Rectal smooth muscle tissue (tissue), 1 donor: ENCODE results near the gene NPR3.

Source experiments
- H3K27ac ChIP-seq: one replicate; pipeline ENCODE4 v1.7.0; 2013; ENCODE audit warnings: low read depth, low read length, inconsistent platforms
- H3K27me3 ChIP-seq: one replicate; pipeline ENCODE4 v1.7.0; 2013; ENCODE audit warnings: low read length; ENCODE audit not compliant: control insufficient read depth, insufficient read depth
- H3K36me3 ChIP-seq: one replicate; pipeline ENCODE4 v1.7.0; 2013; ENCODE audit warnings: low read length; ENCODE audit not compliant: control insufficient read depth, insufficient read depth
- H3K4me1 ChIP-seq: one replicate; pipeline ENCODE4 v1.7.0; 2013; ENCODE audit warnings: low read length; ENCODE audit not compliant: control insufficient read depth, insufficient read depth
- H3K4me3 ChIP-seq: one replicate; pipeline ENCODE4 v1.7.0; 2013; ENCODE audit warnings: low read length
- H3K9ac ChIP-seq: one replicate; pipeline ENCODE4 v1.7.0; 2013; ENCODE audit warnings: low read length

The NPR3 gene

GRCh38 chr5:32710550-32711361 lies at the start of gene NPR3:
Gene NPR3 (plus strand): TSS chr5:32711321. CDS start chr5:32711777, 456 bp downstream.
- peak within 1 kb of the TSS; percentile 90 for H3K27ac ChIP-seq
- H3K4me1 ChIP-seq, result no peaks in the 10 kb centered on the region
- H3K4me3 ChIP-seq, result peak within 1 kb of the TSS; percentile 86
- no peaks in the 10 kb centered on the region for H3K36me3 ChIP-seq
- H3K27me3 ChIP-seq, result peaks cover 4% of the 10 kb centered on the region
- H3K9ac ChIP-seq, result peak within 1 kb of the TSS; percentile 36

DNA sequence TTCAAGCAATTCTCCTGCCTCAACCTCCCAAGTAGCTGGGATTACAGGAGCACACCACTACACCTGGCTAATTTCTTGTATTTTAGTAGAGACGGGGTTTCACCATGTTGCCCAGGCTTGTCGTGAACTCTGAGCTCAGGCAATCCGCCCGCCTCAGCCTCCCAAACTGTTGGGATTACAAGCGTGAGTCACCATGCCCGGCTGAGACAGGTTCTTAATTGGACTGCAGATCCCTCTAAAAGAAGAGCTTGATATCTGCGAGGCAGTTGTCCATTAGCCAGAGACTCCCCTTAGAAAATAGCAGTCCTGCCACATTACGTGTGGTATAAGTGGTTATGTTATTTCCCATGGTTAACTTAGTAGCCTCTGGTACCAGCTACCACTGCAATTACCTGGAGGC lies 46.6 kb upstream of the NPR3 start:
- Histone ChIP-seq H3K27ac (no peak overlapping the region), H3K36me3 (no peaks in the 10 kb centered on the region), H3K27me3 (no peaks in the 10 kb centered on the region)

DNA sequence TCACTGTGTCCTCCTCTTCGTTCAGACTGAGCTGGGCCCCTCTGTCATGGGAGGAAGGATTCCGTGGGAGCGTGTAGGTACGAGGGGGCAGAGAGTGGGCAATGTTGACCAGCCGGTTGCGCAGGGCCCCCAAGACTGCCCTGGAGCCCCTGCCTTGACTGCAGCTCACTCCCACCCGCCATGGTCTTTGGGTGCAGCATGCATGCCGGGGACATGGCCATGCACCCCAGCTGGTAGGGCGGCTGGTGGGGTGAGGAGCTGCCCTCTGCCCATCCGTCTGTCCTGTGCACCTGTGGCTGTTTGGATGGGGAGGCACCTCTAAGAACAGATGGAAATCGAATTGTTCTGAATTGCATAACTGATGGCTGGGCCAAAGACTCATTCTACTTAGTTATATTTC lies 42.6 kb upstream of the NPR3 start:
- H3K4me1 ChIP-seq, result no peaks in the 10 kb centered on the region
- no peaks in the 10 kb centered on the region for H3K27me3 ChIP-seq
- no peak overlapping the region for H3K9ac ChIP-seq
- H3K36me3 ChIP-seq, result no peaks in the 10 kb centered on the region
- H3K27ac ChIP-seq, result no peak overlapping the region
- no peak overlapping the region for H3K4me3 ChIP-seq

More for the DNA sequence above, 46.6 kb upstream of the NPR3 start:
- H3K4me3 ChIP-seq, result no peak overlapping the region
- H3K4me1 ChIP-seq, result no peaks in the 10 kb centered on the region
- H3K9ac ChIP-seq, result no peak overlapping the region

GRCh38 chr5:32673272-32673671 lies 37.8 kb upstream of the NPR3 start:
- H3K4me3 ChIP-seq, result no peak overlapping the region
- no peak overlapping the region for H3K27ac ChIP-seq
- no peak overlapping the region for H3K9ac ChIP-seq
- H3K4me1 ChIP-seq, result no peaks in the 10 kb centered on the region
- H3K36me3 ChIP-seq, result no peaks in the 10 kb centered on the region
- H3K27me3 ChIP-seq, result no peaks in the 10 kb centered on the region

GRCh38 chr5:32677023-32677422 lies 34.1 kb upstream of the NPR3 start:
- H3K4me3 ChIP-seq, result no peak overlapping the region
- H3K9ac ChIP-seq, result no peak overlapping the region
- no peak overlapping the region for H3K27ac ChIP-seq
- H3K27me3 ChIP-seq, result no peaks in the 10 kb centered on the region
- no peaks in the 10 kb centered on the region for H3K4me1 ChIP-seq
- H3K36me3 ChIP-seq, result no peaks in the 10 kb centered on the region

- Histone ChIP-seq H3K4me3 (no peak overlapping the region), H3K36me3 (no peaks in the 10 kb centered on the region), H3K27me3 (no peaks in the 10 kb centered on the region), H3K4me1 (no peaks in the 10 kb centered on the region), H3K27ac (no peak overlapping the region), H3K9ac (no peak overlapping the region)
These were observed 32.6 kb upstream of the NPR3 start for GRCh38 chr5:32678472-32678871.

DNA sequence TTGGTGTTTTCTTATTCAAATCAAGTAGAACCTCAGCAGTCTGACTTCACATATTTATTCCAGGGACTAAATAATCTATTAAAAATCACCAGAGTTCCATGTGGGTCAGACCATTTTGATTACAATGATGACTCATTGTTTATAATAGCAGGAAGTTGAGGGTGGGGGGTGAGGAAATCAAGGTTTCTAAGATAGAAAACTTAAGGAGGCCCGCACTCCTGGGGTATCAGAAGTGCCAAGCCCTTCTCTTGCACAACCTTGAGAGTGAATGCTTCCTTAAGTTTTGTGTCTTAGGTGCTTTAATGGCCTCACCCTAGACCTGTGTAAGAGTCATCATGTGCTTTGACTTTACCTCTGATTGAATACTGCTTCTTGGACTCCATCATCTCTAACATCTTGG lies 31.9 kb upstream of the NPR3 start:
- Histone ChIP-seq H3K36me3 (no peaks in the 10 kb centered on the region), H3K4me3 (no peak overlapping the region), H3K9ac (no peak overlapping the region), H3K27ac (no peak overlapping the region), H3K4me1 (no peaks in the 10 kb centered on the region), H3K27me3 (no peaks in the 10 kb centered on the region)

GRCh38 chr5:32680183-32680582 lies 30.9 kb upstream of the NPR3 start:
- no peak overlapping the region for H3K9ac ChIP-seq
- H3K4me3 ChIP-seq, result no peak overlapping the region
- no peaks in the 10 kb centered on the region for H3K4me1 ChIP-seq
- H3K27ac ChIP-seq, result no peak overlapping the region
- no peaks in the 10 kb centered on the region for H3K36me3 ChIP-seq
- no peaks in the 10 kb centered on the region for H3K27me3 ChIP-seq

DNA sequence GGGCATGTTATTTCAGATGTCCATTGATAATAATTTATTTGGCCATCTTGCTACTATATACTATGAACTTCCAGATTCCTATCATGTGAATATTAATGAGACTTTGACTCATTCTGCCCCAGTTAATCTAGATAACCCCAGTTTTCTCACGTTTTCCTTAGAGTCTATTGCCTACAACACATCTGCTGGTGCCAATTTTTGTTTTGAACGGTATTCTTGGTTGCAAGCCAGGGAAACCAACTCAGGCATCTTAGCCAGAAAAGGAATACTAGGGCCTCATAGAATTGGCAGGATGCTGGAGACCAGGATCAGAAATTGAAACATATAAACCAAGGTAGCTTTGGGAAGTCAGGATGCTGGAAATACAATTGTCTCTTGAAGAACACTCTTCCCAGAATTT lies 28.0 kb upstream of the NPR3 start:
- Histone ChIP-seq H3K36me3 (no peaks in the 10 kb centered on the region), H3K4me1 (peaks cover 4% of the 10 kb centered on the region), H3K27me3 (no peaks in the 10 kb centered on the region), H3K27ac (no peak overlapping the region), H3K9ac (no peak overlapping the region), H3K4me3 (no peak overlapping the region)

GRCh38 chr5:32684260-32684659 lies 26.9 kb upstream of the NPR3 start:
- no peaks in the 10 kb centered on the region for H3K27me3 ChIP-seq
- peaks cover 4% of the 10 kb centered on the region for H3K4me1 ChIP-seq
- no peak overlapping the region for H3K4me3 ChIP-seq
- H3K27ac ChIP-seq, result no peak overlapping the region
- no peaks in the 10 kb centered on the region for H3K36me3 ChIP-seq
- no peak overlapping the region for H3K9ac ChIP-seq

DNA sequence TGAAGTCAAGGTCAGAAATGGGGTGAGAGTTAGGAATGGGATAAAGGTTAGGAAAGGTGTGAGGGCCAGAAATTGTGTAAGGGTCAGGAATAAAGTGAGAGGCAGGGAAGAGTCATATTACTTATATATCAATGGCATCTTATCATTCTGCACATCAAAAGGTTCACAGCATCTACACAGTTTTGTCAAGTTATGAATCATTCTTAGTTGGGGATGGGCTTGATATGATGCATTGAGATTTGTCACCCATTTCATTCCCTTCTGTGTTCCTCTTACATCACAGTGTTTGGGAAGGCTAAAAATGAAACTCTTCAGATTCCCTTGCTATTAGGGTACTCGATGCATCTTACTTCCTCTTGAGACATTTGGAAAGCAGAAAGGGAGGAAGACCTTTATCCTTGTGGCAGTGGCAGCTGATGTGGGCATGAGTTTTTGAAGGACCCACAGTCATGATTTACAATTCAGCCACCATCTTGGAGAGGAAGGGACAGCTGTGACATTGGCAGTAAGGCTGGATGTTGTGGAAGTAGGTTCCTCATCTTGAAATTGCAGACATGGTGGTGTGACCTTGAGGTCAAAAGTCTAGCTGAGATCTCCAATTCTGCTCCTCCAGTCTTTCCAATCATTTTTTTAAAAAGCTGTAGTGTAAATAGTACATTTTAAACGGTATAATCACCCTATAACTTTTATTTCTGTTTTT lies 24.2 kb upstream of the NPR3 start:
- no peaks in the 10 kb centered on the region for H3K27me3 ChIP-seq
- no peaks in the 10 kb centered on the region for H3K36me3 ChIP-seq
- no peak overlapping the region for H3K9ac ChIP-seq
- H3K4me1 ChIP-seq, result peaks cover 4% of the 10 kb centered on the region
- no peak overlapping the region for H3K27ac ChIP-seq
- H3K4me3 ChIP-seq, result no peak overlapping the region

- H3K9ac ChIP-seq, result no peak overlapping the region
- H3K27me3 ChIP-seq, result no peaks in the 10 kb centered on the region
- H3K4me1 ChIP-seq, result peaks cover 7% of the 10 kb centered on the region
- no peaks in the 10 kb centered on the region for H3K36me3 ChIP-seq
- H3K27ac ChIP-seq, result no peak overlapping the region
- H3K4me3 ChIP-seq, result no peak overlapping the region
These were observed 23.7 kb upstream of the NPR3 start for GRCh38 chr5:32687499-32687831.

- H3K27me3 ChIP-seq, result no peaks in the 10 kb centered on the region
- no peaks in the 10 kb centered on the region for H3K36me3 ChIP-seq
- peaks cover 7% of the 10 kb centered on the region for H3K4me1 ChIP-seq
- no peak overlapping the region for H3K9ac ChIP-seq
- H3K27ac ChIP-seq, result no peak overlapping the region
- H3K4me3 ChIP-seq, result no peak overlapping the region
These were observed 21.0 kb upstream of the NPR3 start for GRCh38 chr5:32690153-32690552.
